GM12891 (cell line): Measurements from ENCODE around the gene GAK.

ENCODE experiments used
- DNase-seq: peaks from one replicate; pipeline ENCODE4 v3.0.0; 2011; ENCODE audit warnings: low spot score; ENCODE audit not compliant: insufficient read length
- FAIRE-seq: peaks from 2 replicates; lab custom pipeline; 2011; peaks lifted over from hg19 to GRCh38; lab: Jason Lieb, UNC
- PAX5 ChIP-seq: IDR thresholded peaks from 2 replicates; pipeline ENCODE4 v1.6.1; 2011; ENCODE audit warnings: low read length, moderate library complexity, mild to moderate bottlenecking; ENCODE audit not compliant: insufficient read depth, severe bottlenecking
- POLR2A ChIP-seq: IDR thresholded peaks from 2 replicates; pipeline ENCODE4 v1.6.1; 2011; ENCODE audit warnings: low read depth, low read length, control low read depth
- POLR2AphosphoS5 ChIP-seq: IDR thresholded peaks from 2 replicates; pipeline ENCODE4 v1.6.1; 2011; ENCODE audit warnings: low read depth, low read length, control low read depth
- POU2F2 ChIP-seq: IDR thresholded peaks from 2 replicates; pipeline ENCODE4 v1.6.1; 2011; ENCODE audit warnings: low read depth, mild to moderate bottlenecking, control low read depth, low read length, moderate library complexity
- SPI1 ChIP-seq: IDR thresholded peaks from 2 replicates; pipeline ENCODE4 v1.6.1; 2011; ENCODE audit warnings: low read depth, low read length, control low read depth
- TAF1 ChIP-seq: IDR thresholded peaks from 2 replicates; pipeline ENCODE4 v1.6.1; 2011; ENCODE audit warnings: low read depth, low read length, control low read depth

GAK gene

GRCh38 chr4:970854-971520 is 38.9 kb upstream of the GAK start:
- DNase-seq (no peak), FAIRE-seq (no peak)
- TF ChIP-seq TAF1 (no peak), POLR2AphosphoS5 (no peak), PAX5 (no peak), SPI1 (no peak), POU2F2 (no peak), POLR2A (no peak)

GRCh38 chr4:970046-970745 is 38.1 kb upstream of the GAK start:
- TF ChIP-seq SPI1 = no peak
- TF ChIP-seq POLR2A = no peak
- TF ChIP-seq POLR2AphosphoS5 = no peak
- TF ChIP-seq TAF1 = no peak
- no peak for FAIRE-seq
- DNase-seq = no peak

DNA sequence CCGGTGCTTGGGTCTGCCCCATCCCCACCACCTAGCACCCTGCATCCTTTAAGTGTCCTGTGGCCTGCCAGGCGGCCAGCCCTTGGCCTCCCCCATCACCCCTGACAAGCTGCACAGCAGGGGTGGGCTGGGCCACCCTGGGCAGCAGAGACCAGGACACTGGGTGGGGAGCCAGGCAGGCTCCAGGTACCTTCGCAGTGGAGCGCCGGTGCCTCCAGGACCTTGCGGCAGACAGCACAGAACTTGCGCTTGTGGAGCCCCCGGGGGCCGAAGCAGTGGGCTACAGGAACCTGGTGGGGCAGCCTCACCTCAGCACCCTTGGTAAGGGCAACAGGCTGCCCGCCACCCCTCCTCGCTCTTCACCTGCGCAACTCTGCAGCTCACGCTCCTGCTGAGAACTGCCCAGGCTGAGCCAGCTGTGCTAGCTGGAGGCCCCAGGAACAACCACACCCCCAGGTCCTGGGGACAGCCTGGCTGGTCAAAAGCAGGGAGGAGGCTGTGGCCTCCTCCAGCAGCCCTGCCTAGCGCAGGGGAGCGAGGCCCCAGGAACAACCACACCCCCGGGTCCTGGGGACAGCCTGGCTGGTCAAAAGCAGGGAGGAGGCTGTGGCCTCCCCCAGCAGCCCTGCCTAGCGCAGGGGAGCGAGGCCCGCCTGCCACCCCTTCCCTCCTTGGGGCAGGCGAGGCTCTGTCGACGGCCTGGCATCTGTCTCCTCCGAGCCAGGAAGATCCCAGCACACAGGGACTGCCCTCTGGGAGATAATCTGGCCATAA is 36.7 kb upstream of the GAK start:
- DNase-seq (no peak), FAIRE-seq (no peak)
- TF ChIP-seq POU2F2 (no peak), TAF1 (no peak)

GRCh38 chr4:968221-968620 is 36.1 kb upstream of the GAK start:
- FAIRE-seq (no peak), DNase-seq (no peak)
- no peak for TF ChIP-seq POLR2A
- TF ChIP-seq TAF1 = no peak
- TF ChIP-seq PAX5 = no peak
- no peak for TF ChIP-seq POLR2AphosphoS5
- no peak for TF ChIP-seq POU2F2
- no peak for TF ChIP-seq SPI1

DNA sequence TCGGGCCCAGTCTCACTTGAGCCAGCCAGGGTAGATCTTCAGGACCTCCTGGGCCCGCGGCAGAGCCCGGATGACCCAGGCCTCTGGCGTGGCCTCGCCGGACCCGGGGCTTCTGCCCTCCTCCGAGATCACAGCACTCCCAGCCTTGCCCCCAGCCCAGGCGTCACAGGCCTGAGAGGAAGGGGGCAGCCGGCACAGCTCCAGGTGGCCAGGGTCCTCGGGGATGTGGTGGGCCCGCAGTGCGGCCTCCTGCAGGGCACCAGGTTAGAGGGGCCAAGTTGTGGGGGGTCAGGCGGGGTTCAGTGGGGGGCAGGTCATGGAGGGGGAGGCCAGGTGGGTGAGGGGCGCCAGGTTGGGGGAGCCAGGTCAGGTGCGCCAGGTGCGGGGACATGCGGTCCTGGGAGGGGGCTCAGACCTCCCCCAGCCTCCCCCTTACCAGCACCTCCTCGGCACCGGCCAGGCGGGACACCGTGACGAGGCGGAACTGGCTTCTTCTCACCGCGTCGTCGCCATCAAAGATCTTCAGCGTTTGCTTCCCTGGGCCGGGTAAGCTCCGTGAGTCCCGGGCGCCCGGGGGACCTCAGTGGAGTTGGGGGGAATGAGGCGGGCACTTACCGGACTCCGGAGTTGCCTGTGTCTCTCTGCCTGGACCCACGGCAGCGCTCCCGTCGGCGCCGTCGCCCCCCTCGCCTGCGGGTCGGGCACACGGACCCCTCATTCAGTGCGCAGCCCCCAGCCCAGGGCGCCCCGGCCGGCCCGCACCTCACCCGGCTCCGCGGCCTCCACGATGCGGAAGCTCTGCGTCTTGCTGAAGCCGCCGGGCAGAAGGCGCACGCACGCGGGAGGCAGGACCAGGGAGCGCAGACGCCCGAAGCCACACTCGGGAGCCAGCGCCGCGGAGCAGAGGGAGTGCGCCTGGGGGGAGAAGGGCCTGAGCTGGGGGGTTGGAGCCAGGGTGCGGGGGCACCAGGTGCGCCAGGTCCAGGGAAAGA is 35.3 kb upstream of the GAK start:
- no peak for DNase-seq
- no peak for TF ChIP-seq PAX5
- TF ChIP-seq POLR2A = no peak
- no peak for TF ChIP-seq POU2F2
- TF ChIP-seq TAF1 = no peak
- no peak for TF ChIP-seq SPI1
- no peak for TF ChIP-seq POLR2AphosphoS5
- FAIRE-seq = no peak

DNA sequence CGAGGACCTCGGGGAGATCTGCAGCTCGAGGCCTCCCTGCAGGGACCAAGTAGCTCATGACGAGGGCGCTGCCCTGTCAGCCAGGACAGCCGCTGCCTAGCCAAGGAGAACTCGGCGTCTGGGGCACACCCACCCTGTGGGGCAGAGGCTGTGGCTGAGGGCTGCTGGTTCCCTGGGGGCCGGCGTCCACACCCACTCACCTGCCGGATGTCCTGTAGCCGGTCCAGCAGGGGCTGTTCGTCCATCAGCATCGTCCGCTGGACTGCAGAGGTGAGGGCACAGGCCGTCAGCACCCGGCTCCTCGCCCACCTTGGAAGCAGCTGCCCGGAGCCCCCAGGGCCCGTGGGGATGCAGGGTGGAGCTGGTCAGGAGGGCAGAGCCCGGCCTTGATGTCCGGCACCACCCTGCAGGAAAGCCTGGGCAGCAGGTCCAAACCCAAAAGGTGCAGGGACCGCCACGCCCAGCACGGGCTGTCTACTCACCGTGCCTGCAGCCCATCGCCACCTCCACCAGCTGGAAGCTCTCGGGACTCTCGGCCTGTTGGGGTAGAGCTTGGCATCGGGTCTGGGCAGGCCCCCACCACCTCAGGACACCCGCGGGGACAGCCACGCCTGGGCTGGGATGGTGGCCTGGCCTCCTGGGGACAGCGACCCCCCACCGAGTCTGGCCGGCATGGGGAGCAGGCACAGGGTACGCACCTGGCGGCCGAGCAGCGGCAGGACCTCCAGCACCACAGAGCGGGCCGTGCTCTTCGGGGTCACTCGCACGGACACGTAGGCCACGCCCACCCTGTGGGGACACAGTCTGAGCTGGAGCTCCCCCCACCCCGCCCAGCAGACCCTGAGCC is 34.4 kb upstream of the GAK start:
- no peak for FAIRE-seq
- no peak for DNase-seq

DNA sequence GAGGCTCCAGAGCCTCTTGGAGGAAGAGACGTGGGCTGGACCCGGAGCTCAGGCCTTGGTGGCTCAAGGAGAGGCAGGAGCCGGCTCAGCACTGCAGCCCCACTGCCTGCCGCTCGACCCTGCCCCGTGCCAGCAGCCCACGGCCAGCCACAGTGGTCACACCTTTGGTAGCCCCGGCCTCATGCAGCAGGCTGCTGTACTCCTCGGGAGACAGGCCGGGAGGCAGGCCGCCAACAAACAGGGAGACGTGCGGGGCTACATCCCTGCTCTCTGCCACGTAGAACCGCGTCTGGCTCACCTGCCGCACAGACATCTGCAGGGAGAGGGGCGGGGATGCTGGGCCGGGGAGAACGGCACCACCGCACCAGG is 33.6 kb upstream of the GAK start:
- TF ChIP-seq SPI1 (no peak), POU2F2 (no peak), POLR2A (no peak), PAX5 (no peak), POLR2AphosphoS5 (no peak), TAF1 (no peak)
- FAIRE-seq (no peak), DNase-seq (no peak)

More for the DNA sequence above, 34.4 kb upstream of the GAK start:
- TF ChIP-seq POLR2A (no peak), TAF1 (no peak), POLR2AphosphoS5 (no peak), POU2F2 (no peak), PAX5 (no peak), SPI1 (no peak)

DNA sequence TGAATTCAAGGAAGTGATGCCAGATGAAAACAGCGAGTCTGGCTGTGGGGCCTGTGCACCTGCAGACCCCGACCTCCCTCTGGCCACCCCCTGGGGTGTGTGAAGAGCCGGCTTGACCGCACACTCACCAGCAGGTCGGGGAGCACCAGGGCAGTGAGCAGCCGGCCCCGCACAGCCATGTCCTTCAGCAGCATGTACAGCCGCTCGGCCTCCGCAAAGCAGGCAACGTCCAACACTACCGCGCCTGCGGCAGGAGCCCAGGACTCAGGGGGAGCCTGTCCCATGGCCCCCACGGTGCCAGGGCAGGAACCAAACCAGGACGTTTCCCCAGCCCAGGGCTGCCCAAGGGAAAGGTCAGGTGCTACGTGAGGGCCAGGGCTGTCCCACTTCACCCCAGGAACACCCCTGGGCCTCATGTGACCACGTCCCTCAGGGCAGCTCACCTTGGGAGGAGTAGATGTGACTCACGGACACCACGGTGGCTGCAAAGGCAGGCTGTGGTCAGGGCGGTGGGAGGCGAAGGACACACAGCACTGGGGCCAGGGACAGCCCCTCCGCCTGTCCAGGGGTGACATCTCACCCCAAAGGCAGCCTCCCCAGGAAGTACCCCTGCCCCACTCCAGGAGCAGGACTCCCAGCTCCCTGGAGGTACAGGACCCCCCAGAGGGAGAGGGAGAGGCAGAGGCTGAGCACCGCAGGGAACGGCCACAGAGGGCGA is 33.1 kb upstream of the GAK start:
- FAIRE-seq = no peak
- no peak for DNase-seq
- TF ChIP-seq POLR2AphosphoS5 = no peak
- no peak for TF ChIP-seq PAX5
- TF ChIP-seq POLR2A = no peak
- no peak for TF ChIP-seq SPI1
- no peak for TF ChIP-seq POU2F2
- TF ChIP-seq TAF1 = no peak
